Retinal pigment epithelial cell (primary cell): ENCODE measurements around the gene NKAIN2.

Experiments used
- DNase-seq: peaks from one replicate; pipeline ENCODE4 v3.0.0-alpha.2; 2010; ENCODE audit warnings: low read depth
- H3K4me3 ChIP-seq: 2 replicates; pipeline ENCODE4 v1.5.1; 2011; ENCODE audit warnings: mild to moderate bottlenecking, low read length, control low read depth, moderate library complexity
- TF ChIP-seq, protein P1 (sequence below): conservative IDR thresholded peaks from 2 replicates; pipeline ENCODE4 v1.5.1; 2011; ENCODE audit warnings: low read depth, low read length, control low read depth, inconsistent platforms

Gene NKAIN2

DNA sequence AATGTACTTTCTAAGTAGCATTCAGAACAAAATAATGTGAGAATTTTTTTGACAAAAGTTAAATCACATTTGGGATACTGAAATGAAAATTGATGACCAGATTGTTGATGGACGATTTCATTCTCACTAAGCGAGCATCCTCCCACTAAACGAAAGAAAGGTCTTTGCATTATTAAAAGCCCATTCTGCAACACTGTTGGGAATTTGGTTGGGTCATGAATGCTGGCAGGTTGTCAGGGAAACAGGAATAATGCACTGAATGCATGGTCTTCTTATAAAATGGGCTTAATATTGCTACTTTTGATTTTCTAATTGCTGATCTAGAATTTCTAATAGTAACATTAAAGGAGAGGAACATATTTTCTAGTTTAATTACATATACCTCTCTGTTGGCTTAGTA, 229.8 kb downstream of the NKAIN2 start:
- DNase-seq = no peak
- TF ChIP-seq, protein P1, sequence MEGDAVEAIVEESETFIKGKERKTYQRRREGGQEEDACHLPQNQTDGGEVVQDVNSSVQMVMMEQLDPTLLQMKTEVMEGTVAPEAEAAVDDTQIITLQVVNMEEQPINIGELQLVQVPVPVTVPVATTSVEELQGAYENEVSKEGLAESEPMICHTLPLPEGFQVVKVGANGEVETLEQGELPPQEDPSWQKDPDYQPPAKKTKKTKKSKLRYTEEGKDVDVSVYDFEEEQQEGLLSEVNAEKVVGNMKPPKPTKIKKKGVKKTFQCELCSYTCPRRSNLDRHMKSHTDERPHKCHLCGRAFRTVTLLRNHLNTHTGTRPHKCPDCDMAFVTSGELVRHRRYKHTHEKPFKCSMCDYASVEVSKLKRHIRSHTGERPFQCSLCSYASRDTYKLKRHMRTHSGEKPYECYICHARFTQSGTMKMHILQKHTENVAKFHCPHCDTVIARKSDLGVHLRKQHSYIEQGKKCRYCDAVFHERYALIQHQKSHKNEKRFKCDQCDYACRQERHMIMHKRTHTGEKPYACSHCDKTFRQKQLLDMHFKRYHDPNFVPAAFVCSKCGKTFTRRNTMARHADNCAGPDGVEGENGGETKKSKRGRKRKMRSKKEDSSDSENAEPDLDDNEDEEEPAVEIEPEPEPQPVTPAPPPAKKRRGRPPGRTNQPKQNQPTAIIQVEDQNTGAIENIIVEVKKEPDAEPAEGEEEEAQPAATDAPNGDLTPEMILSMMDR = no peak
- H3K4me3 ChIP-seq = no peak overlapping the region

DNA sequence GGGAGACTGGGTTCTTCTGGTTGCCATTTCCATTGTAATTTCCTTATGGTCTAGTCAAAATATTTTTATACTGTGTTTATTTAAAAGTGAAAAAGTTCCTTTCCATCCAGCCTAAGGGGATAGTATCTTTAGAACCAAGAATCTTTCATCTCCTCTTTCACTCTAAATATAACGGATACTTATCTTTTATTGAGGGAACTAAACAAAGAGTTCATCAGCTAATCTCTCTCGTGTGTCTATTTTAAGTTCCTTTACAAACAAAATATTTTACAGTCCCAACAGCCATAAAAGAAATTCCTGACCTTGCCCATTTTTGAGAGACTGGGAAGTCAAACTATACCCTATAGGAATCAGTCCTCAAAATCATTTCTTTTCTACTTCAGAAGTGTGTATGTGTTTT, 232.7 kb downstream of the NKAIN2 start:
- H3K4me3 ChIP-seq = no peak overlapping the region
- DNase-seq = no peak
- TF ChIP-seq, protein P1 = no peak

DNA sequence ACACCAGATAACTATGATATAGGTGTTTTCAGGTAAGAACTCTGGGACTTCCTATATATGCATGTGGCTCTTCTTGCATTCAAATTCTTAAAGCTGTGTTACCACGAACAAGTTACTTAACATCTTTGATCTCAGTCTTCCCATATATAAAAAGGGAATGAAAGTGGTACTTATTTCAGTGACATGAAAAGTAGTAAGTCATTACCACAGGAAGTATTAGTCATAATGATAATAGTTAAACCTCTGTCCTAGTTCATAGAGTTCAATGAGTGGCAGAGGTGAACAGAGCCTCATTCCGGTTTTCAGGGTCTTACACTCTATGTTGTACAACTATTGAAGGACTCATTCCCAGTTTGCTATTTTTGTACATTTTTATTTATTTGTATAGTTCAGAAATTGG, 237.0 kb downstream of the NKAIN2 start:
- DNase-seq = no peak
- H3K4me3 ChIP-seq = no peak overlapping the region
- TF ChIP-seq, protein P1 = no peak

DNA sequence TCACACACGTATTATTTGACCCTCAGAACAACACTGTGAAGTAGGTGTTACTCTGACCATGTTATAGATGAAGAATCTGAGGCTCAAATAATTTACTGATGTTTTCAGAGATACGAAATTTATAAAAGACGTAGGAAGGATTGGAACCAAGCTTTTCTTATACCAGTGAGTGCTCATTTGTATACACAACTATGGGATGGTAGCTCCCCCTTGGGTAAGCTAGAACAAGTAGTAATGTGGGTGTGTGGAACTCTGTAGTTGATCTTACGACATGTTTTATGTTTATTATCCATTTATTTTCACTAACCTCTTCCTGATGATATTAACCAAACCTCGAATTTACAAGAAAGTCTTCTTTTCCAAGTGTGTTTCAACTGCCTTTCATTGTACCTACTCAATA, 248.5 kb downstream of the NKAIN2 start:
- DNase-seq = no peak
- TF ChIP-seq, protein P1 = no peak
- no peak overlapping the region for H3K4me3 ChIP-seq

DNA sequence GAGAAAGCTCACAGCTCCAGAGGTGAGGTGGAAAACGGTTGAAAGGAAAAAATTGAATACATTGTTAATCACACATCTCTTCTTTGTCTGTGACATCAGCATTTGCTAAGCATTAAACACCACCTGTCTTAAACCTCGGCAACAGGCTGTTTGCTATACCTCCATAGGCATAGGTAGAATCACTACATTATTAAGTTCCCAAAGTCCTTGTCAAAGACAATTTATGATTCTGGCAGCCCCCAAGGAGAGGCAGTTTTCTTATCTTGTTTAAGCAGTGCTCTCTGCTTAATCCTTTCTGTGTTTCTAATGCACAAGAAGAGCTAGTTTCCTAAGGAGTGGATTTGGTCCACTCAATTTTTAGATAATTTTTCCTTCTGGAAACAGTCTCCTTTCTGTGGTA, 249.7 kb downstream of the NKAIN2 start:
- DNase-seq = no peak
- TF ChIP-seq, protein P1 = no peak
- no peak overlapping the region for H3K4me3 ChIP-seq

DNA sequence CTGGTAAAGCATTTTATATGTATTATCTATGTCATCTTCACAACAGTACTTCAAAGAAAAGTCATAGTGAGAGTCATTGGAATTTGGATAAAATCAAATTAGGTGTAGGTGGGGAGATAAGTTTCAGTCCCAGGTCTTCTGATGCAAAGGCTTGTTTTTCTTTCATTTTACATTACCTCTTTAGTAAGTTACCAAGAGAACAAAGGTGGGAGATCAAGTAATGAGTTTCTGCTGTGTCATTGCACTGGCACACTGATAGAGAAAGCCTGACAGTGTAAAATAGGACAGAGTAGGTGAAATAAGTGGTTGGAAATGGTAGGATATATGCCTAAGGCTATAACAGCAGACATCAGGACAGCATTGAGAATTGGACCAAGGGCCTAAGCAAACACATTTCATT, 250.4 kb downstream of the NKAIN2 start:
- H3K4me3 ChIP-seq = no peak overlapping the region
- DNase-seq = no peak
- TF ChIP-seq, protein P1 = no peak

DNA sequence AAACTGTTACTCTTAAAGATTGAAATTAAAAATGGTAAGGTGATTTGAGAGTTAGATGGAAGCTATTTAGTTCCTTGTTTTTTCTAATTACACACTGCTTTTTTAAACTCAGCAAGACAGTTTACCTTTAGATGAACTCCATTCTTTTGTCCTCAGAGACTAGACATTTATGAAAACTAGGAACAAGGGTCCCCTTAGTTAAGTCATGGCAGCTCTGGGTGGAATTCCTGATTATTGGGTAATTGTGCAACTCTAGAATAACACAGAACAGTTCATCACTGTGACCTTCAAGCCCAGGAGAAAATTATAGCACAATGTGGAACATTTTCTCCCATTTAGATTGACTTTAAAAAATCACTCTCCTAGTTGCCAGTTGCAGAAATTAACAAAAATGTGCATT, 251.7 kb downstream of the NKAIN2 start:
- no peak overlapping the region for H3K4me3 ChIP-seq
- no peak for DNase-seq
- TF ChIP-seq, protein P1 = no peak
